ENCODE measurements around the gene PALLD.

PALLD gene

GRCh38 chr4:168860827-168861226 is 364.0 kb downstream of the PALLD start:
- Histone ChIP-seq H3K27ac (peak overlapping the region; percentile 70 to 88), H3K4me3 (no peak overlapping the region)
- no peak for DNase-seq (ENCODE audit: low spot score)
- no peak for TF ChIP-seq CTCF (IDR thresholded peaks at IDR 0.05)

- Histone ChIP-seq H3K27ac (peak overlapping the region; percentile 70 to 82), H3K4me3 (no peak overlapping the region)
- no peak for TF ChIP-seq CTCF (IDR thresholded peaks at IDR 0.05)
Observed at GRCh38 chr4:168863719-168864647, 367.1 kb downstream of the PALLD start.

DNA sequence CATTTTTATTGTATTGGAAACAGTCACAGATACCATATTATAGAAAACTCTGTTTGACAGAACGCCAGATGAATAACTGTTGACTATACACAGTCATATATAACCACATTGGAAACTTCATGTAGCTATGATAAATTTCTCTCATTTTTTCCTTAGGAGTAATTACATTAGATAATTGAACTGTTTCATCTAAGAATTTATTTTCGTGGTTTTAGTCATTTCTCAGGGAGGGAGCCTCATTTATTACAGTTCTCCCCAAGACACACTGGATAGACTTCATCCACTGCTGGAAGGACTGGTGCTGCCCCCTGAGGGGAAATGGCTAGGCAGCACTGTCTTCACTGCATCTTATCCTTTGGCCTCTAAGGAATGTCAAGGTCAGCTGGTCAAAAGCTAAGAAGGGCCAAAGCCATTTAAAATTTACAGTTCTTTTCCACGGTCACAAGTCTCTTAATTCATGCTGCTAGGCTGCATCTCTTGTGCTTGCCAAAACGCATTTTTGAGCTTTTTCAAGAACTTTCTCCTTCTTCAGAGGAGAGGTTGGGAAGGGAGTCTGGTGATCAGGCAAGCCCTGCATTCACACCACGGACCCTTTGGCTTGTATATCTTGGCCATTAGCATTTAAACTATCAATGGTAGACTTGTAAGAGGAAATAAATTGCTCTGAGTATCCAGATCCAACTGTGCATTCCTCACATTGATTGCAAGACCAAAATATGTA is 368.1 kb downstream of the PALLD start:
- DNase-seq (ENCODE audit: low spot score), result no peak
- no peak for TF ChIP-seq CTCF (IDR thresholded peaks at IDR 0.05)
- Histone ChIP-seq H3K27ac (peak overlapping the region; percentile 70 to 82), H3K4me3 (no peak overlapping the region)

More at GRCh38 chr4:168863719-168864647, 367.1 kb downstream of the PALLD start:
- no peak for DNase-seq (ENCODE audit: low spot score)

DNA sequence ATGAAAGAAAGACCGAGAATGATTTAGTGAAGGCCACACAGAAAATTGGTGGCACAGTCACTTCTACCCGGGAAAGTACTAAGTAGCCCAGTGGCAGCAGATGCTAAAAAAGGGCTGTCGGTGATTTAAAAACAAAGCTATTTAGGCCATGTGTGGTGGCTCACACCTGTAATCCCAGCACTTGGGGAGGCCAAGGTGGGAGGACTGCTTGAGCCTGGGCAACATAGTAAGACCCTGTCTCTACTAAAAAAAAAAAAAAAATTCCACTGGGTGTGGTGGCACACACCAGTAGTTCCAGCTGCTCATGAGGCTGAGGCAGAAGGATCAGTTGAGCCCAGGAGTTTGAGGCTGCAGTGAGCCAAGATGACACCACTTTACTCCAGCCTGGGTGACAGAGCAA is 369.0 kb downstream of the PALLD start:
- no peak for TF ChIP-seq CTCF (IDR thresholded peaks at IDR 0.05)
- Histone ChIP-seq H3K27ac (peak overlapping the region; percentile 46 to 82), H3K4me3 (no peak overlapping the region)
- no peak for DNase-seq (ENCODE audit: low spot score)

DNA sequence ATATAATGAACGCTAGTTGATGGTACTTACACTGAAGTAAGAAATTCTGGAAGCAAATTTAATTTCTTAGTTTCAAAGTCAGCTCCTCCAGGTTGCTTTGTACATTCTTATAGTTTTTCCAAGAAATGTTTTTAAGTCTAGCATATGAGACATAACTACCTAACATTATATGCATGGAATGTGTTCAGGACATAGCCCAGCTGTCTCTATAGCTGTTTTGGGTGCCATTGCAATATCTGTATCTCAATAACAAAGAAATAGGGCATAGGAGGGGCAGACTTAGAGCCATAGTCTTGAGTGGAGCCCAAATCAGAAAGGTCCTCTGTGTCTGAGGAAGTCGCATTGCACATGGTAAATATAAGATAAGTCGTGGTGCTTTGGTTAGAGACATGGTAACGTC is 369.8 kb downstream of the PALLD start:
- no peak for TF ChIP-seq CTCF (IDR thresholded peaks at IDR 0.05)
- Histone ChIP-seq H3K27ac (peak overlapping the region; percentile 64 to 82), H3K4me3 (no peak overlapping the region)
- DNase-seq (ENCODE audit: low spot score), result no peak

DNA sequence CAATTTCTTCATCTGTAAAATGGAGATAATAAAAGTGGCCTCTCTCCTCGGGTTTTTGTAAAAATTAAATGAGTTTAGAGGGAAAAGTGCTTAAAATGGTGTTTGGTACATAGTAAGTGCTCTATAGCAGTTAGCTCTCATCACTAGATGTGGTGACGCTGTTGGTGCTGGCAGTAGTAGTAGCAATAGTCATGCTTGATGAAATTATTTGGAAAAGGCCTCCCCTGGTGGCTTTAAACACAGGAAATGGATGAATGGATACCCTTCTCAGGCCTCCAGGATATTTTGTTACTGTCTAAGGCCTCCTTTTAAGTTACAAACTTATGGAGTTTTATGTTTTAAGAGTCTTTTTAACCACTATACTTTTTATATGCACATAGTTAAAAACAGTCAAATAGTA is 370.3 kb downstream of the PALLD start:
- H3K27ac ChIP-seq, result peak overlapping the region; percentile 64 to 82
- TF ChIP-seq CTCF (IDR thresholded peaks at IDR 0.05), result no peak
- H3K4me3 ChIP-seq, result no peak overlapping the region
- no peak for DNase-seq (ENCODE audit: low spot score)

All from coronary artery (tissue), 2 donors.